Stimulated activated CD4-positive, alpha-beta T cell treated with anti-CD3 and anti-CD28 coated beads, Interleukin-12 subunit alpha, Interleukin-12 subunit beta, amount 100 ng/mL, for 48 hours (primary cell): ENCODE data around the gene COL9A3.
"Not testable (repeated sequence)": the region's sequence is repeated elsewhere in the genome, so short reads cannot be mapped to it uniquely, and the experiment has no call there.

Source experiments
- DNase-seq, 3 donors: peaks; one replicate each; pipeline ENCODE4 v3.0.0-alpha.2; 2020; ENCODE audit warnings: low read depth in 2 of 3, low spot score in 1 of 3

COL9A3 gene

DNA sequence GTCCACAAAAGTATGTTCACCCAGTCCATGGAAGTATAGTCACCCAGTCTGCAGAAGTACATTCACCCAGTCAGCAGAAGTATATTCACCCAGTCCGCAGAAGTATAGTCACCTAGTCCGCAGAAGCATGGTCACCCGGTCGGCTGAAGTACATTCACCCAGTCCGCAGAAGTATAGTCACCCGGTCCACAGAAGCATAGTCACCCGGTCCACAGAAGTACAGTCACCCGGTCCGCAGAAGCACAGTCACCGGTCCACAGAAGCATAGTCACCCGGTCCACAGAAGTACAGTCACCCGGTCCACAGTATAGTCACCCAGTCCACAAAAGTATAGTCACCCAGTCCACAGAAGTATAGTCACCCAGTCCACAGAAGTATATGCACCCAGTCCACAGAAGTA lies 36.0 kb downstream of the COL9A3 start:
- no peak for DNase-seq

DNA sequence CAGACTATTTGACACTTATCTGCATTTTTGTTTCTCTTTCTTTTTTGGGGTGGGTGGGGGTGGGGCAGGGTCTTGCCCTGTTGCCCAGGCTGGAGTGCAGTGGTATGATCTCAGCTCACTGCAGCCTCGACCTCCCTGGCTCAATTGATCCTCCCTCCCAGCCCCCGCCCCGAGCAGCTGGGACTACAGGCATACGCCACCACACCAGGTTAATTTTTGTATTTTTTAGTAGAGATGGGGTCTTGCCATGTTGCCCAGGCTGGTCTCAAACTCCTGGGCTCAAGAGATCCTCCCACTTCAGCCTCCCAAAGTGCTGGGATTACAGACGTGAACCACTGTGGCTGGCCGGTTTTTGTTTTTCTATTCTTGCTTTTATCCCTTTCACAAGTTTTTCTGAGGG lies 36.5 kb downstream of the COL9A3 start:
- not testable (repeated sequence) for DNase-seq

DNA sequence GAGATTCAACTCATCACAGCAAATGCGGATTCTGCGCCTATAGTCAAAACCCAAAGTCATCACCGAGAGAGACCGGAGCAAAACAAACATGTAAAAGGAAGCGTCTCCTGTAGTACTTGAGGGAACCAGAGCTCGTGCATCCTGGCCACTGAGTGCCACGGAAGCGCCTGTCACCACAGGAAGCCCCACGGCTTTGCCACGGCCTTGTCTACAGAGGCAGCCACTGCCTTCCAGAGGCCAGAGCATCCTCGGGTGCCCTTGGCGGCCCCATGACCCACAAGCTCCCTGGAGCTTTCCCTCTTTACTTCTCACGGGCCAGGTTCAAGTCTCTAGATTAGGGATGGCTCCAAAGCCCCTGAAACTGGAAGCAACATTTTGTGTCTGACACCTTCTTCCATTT lies 37.3 kb downstream of the COL9A3 start:
- DNase-seq = no peak

DNA sequence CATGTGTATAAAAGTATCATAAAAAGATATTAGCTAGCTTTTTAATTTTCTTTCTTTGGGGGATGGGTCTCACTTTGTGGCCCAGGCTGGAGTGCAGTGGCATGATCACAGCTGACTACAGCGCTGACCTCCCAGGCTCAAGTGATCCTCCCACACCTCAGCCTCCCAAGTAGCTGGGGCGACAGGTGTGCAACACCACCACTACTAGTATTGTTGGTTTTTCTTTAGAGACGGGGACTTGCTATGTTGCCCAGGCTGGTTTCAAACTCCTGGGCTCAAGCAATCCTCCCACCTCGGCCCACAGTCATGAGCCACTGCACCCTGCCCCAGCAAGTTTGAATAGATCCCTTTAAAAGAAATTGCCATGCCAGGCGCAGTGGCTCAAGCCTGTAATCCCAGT lies 38.3 kb downstream of the COL9A3 start:
- DNase-seq = no peak

DNA sequence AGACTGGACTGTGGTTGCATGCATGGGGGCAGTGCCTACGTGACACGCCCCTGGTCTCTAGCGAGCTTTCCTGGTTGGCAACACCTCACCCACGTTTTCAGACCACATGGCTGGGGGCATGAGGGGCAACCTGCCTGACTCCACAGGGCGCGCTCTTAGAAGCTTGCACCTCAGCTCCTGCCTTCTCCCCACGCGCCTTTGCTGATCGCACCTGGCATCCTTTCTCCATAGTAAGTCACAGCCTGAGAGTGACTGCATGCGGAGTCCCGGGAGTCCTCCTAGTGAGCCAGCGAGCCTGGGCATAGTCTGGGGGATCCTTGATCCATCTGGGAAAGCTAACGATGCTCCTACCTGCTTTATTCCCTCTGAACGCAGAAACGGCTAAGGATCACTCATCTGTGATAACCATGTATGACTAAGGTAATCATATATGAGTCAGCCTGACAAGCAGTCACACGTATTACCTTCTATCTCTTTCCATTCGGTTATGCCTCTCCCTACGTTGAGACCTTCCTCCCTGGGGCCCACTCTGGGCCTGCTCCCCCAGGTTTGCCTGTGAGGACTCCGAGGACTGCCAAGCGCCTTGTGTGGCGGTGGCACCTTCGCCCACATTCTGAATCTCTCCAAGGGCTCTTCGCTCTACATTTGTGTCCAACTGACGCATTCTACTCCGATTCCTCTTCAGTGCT lies 40.2 kb downstream of the COL9A3 start:
- DNase-seq = no peak

DNA sequence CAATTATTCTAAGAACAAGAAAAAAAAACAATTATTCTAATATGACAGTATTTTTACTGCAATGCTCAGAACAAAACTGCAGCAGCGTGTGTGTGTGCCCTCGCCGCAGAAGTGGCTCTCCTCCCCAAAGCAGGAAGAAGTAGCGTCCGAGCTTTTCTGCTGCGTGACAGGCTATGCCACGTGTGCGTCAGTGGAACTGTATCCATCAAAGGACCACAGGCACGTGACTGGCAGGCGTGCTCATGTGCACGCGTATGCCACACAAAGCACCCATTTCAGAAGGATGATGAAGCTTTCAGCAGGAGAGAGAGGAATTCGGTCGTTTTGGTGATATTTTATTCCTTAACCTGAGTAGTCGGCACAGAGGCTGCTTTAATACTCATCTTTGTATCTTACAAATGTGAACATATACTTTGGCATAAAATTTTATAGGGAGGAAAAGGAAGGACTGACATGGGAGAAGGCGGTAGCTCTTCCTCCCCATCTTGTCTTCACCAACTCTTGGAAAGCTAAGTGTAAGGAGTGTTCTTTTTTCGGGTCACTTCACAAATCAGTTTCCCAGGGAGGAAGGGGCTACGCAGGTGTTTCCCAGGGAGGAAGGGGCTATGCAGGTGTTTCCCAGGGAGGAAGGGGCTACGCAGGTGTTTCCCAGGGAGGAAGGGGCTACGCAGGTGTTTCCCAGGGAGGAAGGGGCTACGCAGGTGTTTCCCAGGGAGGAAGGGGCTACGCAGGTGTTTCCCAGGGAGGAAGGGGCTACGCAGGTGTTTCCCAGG lies 41.4 kb downstream of the COL9A3 start:
- DNase-seq = no peak

DNA sequence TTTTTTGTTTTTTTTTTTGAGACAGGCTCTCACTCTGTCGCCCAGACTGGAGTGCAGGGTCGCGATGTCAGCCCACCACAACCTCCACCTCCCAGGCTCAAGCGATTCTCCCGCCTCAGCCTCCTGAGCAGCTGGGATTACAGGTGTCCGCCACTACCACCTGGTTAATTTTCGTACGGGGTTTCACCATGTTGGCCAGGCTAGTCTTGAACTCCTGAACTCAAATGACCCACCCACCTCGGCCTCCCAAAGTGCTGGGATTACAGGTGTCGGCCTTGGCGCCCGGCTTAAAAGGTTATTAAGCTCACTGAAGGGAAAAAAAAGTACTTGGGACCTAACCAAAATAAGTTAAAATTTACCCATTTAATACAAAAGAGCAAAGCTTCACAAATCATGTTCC lies 42.9 kb downstream of the COL9A3 start:
- no peak for DNase-seq

DNA sequence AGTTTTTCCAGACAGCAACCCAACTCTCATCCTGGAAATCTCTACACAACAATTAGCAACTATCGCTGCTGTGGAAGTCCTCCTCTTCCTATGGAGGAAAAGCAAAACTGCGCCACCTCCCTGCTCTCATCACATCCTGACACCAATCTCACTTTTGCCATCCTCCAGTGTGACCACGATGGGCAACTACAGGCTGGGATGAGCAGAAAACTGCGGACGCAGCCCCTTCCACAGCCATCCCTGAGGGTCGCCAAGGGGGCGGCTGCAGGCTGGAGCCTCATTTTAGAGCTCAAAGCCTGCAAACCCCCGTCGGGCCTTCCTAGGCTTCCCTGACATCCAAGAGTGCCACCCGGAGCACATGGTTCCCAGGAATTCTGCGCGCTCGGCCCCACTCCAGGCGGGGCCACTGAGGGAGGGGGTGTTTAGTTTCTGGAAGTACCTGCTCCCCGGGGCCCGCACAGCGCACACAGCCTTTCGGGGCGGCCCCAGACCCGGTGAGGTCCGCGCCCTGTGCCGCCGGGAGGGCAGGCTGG lies 43.6 kb downstream of the COL9A3 start:
- DNase-seq = no peak

DNA sequence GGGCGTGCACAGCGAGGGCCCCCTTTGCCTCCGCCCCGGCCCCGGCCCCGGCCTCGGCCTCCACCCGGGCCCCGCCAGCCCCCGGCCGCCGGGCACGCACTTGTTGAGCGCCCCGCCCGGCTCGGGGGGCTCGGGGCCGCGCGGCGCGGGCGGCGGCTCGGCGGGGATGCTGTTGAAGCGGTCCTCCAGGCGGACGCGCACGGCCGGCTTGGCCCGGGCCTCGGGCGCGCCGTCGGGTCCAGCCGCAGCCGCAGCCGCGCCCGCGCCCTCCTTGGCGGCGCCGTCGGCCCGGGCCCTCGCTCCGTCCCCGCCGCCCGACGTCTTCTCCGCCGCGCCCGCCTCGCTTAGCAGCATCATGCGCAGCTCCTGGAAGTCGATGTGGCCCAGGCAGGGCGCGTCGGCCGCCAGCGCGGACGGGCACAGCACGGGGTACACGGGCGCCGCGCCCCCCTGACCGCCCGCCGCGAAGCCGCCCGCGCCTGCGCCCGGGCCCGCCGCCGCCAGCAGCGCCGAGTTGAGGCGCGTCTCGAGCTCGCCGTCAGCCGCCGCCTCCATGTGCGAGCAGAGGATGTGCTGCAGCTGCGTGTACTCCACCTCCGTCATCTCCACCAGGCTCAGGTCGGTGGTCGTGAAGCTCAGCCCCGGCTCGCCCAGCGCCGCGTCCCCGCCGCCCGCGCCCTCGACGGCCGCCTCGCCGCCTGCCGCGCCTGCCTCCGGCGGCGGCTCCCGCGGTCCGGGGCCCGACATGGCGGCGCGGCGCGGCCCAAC lies 44.3 kb downstream of the COL9A3 start:
- peak in 1 of 3 donors; percentile 12 for DNase-seq

DNA sequence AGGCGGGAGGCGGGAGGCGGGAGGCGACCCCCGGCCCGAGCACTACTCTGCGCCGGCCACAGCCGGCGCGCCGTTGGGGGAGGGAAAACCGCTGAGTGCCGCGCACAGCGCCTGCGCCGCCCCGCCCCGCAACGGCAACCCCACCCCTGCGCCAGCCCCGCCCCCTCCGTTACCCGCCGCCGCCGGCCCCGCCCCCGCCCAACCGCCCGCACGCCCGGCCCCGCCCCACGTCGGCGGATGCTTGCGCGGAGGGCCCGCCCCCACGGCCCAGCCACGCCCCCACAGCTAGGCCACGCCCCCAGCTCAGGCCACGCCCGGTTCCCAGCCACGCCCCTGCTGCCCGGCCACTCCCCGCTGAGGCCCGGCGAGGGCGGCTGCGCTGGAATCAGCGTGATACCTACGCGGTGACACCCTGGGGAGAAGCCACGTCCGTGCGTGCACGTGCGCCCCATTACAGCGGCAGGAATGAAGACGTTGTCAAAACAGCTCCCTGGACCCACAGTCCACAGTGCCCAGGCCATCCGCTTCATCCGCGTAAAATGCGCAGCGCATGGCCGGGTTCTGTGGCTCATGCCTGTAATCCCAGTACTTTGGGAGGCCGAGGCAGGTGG lies 45.0 kb downstream of the COL9A3 start, which contains the start of gene TCFL5:
Gene TCFL5, minus strand, starts transcription at position 97 of the 611 bp plus-strand sequence. CDS start 152 bp downstream, outside the sequence.
- DNase-seq = peak; percentile 85 to 97 (median 92)

DNA sequence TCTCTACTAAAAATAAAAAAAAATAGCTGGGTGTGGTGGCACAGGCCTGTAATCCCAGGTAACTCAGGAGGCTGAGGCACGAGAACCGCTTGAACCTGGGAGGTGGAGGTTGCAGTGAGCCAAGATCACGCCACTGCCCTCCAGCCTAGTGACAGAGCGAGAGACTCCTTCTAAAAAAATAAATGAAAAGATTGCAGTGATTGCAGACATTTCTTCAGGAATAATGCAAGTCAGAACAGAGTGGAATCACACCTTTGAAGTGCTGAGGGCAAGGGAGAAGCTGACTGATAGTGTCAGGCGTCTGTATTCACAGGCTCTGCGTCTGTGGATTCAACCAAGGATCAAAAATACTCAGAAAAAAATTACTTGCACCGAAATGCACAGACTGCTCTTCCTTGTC lies 47.4 kb downstream of the COL9A3 start:
- DNase-seq = no peak

DNA sequence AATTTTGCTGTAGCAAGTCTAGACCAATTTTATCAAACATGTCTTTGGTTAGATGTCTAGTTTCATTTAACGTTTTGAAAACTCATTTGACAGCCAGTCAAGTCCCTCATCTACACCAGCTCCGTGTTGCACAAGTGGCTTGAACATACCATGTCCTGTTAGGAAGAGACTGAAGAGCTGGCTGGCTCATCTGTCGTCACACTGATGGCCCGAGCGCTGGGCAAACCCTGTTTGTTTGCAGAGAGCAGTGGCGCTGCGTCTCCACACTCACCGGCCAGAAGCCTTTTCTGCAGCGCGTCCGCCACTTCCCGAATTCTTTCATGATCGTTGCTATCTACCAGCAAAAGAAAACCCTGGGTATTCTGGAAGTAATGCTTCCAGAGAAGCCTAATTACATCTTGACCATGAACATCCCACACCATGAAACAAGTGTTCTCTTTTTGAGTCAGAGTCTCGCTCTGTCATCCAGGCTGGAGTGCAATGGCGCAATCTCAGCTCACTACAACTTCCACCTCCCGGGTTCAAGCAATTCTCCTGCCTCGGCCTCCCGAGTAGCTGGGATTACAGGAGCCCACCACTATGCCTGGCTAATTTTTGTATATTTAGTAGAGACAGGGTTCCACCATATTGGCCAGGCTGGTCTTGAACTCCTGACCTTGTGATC lies 55.5 kb downstream of the COL9A3 start:
- DNase-seq = no peak

DNA sequence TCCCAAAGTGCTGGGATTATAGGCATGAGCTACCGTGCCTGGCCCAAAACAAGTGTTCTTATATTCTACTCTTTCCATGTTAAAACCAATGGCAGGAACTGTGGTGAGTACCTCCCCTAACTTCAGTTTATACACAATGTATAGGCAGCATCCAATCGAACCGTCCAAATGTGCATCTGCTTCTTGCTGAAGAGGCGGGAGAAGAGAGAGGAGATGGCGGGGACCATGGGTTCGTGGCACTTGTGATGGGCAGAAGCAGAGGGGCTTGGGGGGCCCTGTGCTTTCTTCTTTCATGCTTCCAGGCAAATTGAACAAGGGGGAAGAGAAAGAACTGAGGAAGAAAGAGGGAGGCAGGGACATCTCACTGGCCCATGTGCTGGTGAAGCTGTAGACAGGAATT lies 56.0 kb downstream of the COL9A3 start:
- no peak for DNase-seq

DNA sequence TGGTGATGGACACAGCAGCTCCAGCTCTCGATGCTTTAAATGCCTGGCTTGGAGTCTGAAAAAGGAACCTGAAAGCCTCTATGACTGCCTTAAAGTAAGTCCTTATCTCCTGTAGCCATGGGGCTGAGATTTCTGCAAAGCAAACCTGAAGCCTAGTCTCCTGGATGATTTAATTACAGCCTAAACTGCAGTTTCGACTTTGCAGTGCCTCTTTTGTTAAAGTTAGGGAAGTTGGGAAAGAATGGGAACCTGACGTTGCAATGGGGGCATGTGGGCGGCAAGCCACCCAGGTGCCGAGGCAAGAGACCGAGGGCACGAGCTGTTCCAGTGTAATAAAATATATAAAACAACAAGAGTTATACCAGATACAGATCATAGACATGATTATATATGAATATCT lies 56.4 kb downstream of the COL9A3 start:
- no peak for DNase-seq

DNA sequence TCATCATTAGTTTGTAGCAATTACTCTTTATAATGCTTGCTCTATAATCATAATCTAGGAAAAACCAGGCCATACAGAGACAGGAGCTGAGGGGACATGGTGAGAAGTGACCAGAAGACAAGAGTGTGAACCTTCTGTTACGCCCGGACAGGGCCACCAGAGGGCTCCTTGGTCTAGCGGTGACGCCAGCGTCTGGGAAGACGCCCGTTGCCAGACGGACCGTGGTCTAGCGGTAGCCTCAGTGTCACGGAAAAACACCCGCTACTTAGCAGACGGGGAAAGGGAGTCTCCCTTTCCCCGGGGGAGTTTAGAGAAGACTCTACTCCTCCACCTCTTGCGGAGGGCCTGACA lies 56.8 kb downstream of the COL9A3 start:
- peak in 1 of 3 donors; percentile 30 for DNase-seq

DNA sequence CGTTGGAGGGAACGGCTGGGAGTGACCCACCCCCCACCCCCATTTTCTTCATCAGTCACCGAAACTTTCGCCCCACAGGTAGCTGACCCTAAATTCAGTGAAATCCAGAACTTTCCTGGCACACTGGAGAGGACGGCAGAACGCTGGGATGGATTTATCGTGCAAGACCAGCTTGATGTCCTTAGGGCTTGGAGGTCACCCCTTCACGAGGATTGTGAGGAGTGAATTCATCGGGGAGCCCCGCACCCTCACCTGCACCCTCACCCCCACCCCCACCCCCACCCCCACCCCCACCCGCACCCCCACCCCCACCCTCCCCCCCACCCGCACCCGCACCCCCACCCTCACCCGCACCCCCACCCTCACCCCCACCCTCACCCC lies 58.1 kb downstream of the COL9A3 start:
- DNase-seq = no peak

DNA sequence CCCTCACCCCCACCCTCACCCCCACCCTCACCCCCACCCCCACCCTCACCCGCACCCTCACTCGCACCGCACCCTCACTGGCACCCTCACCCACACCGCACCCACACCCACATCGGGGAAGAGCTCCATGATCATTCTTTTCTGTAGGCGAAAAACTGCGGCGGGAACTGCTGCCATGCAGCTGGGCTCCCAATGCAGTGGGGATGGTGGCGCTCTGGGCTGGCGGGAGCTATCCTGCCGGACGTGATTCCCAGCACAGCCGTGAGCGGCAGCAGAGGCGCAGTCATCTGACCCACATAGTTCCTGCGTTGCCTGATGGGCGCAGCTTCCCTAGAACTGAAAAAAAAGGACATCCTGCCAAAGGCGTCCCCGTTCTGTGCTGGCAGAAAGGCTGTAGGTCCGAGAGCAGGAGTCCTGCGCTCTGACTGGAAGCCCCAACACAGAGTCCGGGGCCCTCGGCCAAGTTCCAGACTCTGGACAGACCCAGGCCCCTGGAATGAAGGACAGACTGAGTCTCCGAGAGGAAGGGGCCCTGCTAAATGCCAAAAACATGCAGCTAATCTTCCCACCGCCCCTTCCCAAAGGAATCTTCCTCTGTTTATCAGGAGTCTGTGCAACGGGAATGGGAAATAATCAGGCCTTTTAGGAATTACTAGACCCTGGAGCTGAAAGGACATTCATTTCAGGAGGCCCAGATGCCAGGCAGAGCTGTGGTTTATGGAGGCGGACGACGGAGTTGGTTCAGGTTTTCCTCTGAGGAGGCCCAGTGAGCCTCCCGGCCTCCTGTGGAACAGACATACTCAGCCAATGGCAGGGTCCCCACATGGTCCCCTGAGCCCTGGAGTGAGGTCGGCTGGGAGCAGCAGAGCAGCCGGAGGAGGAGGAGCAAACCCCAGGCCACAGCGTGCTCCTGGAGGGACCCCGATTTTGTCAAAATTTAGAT lies 58.8 kb downstream of the COL9A3 start:
- no peak for DNase-seq

DNA sequence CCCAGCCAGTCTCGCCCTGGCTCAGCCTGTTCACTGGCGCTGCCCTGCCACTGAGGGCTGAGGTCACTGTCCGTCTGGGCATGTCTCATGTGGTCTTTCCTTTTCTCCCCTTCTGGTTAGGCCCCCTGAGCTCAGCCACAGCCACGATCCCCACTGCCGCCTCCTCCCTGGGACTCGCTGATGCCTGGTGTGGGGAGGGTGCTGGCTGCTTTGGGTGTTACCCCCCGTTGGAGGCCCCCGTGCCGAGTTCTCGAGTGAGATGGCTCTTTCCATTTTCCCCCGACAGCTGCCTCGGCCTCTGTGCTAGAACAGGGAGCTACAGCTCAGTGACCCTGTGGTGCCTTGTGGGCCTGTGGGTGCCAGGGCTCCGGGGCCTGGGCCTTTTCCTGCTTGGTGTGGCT lies 59.7 kb downstream of the COL9A3 start:
- DNase-seq = no peak

DNA sequence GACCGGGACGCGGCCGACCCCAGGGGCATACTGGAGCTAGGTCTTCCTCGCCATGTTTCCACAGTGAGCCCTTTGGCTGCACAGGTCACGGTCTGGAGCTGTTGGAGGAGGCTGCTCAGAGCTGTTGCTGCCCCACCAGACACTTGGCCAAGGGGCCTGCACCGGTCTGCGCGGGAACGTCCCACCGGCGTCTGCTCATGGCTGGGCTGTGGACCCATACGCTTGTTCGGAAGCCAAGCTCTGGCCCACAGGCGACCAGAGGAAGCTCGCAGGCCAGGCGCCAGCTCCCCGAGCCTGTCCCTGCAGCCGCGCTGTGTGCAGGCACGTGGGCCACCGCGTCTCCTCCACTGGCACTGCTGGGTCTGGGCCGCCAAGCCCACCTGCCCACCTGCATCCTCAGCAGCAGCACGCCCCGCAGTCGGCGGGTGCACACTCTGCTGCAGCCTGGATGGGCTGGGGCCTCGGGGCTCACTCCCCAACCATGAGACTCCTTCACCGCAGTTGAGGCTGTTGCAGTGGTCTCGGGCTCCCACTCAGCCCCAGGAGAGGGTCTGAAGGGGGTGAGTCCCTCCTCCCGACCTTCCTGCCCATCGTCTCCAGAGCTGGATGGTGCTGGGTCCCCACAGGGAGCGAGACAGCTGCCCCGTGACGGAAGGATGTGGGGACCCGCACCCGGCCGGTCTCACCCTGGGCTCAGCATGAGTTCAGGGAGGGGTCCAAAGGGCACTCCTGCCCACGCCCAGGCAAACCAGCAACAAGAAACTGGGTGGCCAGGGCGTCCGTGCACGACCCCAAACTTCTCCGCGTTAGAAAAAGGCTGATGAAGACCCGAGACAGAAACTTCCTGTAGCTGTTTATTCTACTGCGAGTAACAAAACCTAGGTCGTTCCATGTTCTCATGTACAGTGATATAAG lies 60.3 kb downstream of the COL9A3 start:
- DNase-seq = no peak
